ENCODE measurements around the gene TMEM106B. TPM values are rescaled to one million over a fixed set of nuclear protein-coding genes. Genes with fewer than 3 reads are reported as not detected.

TMEM106B gene
- total RNA-seq, 3 donors from 2014 or later (not counting 1 experiment from before 2014, with no cell fraction given), result 18.6 to 28.5 (median 20.4) TPM

GRCh38 chr7:12210179-12211053, 678 bp upstream of the TMEM106B start:
- peaks cover 7% of the 10 kb centered on the region for H3K4me1 ChIP-seq (ENCODE audit: control insufficient read depth, insufficient read depth, low read length)
- peaks cover 22 to 32% of the 10 kb centered on the region in 2 donors for H3K4me1 Mint-ChIP-seq
- H3K27me3 Mint-ChIP-seq (ENCODE audit: low read depth in 2 of 2), result peaks cover 15 to 37% of the 10 kb centered on the region in 2 donors
- no peaks in the 10 kb centered on the region for H3K36me3 ChIP-seq (ENCODE audit: control insufficient read depth, insufficient read depth, low read length)
- no peaks in the 10 kb centered on the region for H3K9me3 ChIP-seq (ENCODE audit: control insufficient read depth, insufficient read depth, low read length)
- peak overlapping the region; percentile 86 for H3K27ac ChIP-seq (ENCODE audit: low read length)
- H3K27ac Mint-ChIP-seq, result peak overlapping the region; percentile 97 to 98
- no peak for DNase-seq
- peak overlapping the region; percentile 62 for H3K4me3 ChIP-seq (ENCODE audit: low read length)
- 3% methylated on average over 26 of the region's 26 CpGs for WGBS (ENCODE audit: insufficient coverage)
- peak overlapping the region; percentile 98 for H3K4me3 Mint-ChIP-seq
- TF ChIP-seq CTCF (IDR thresholded peaks at IDR 0.05), result no peak
- no peaks in the 10 kb centered on the region for H3K9me3 Mint-ChIP-seq
- ATAC-seq, result peak; percentile 26 to 52 (median 38)
- peaks cover 6% of the 10 kb centered on the region for H3K27me3 ChIP-seq (ENCODE audit: control insufficient read depth, insufficient read depth, low read length)
- no peaks in the 10 kb centered on the region for H3K36me3 Mint-ChIP-seq
- intact Hi-C loops (cut with micrococcal nuclease), result loop anchor here (1.0 to 5.0 kb wide), 2 partner anchors 47 to 477 kb away; partner anchors contain the start of gene ARL4A

GRCh38 chr7:12211711-12212485, 804 bp downstream of the TMEM106B start:
- H3K27ac Mint-ChIP-seq, result peak overlapping the region; percentile 97 to 98
- peak overlapping the region; percentile 86 for H3K27ac ChIP-seq (ENCODE audit: low read length)
- peaks cover 7% of the 10 kb centered on the region for H3K4me1 ChIP-seq (ENCODE audit: control insufficient read depth, insufficient read depth, low read length)
- H3K36me3 ChIP-seq (ENCODE audit: control insufficient read depth, insufficient read depth, low read length), result peaks cover 13% of the 10 kb centered on the region
- no peak for ATAC-seq
- no peaks in the 10 kb centered on the region for H3K36me3 Mint-ChIP-seq
- DNase-seq, result peak in 1 of 2 donors; percentile 51
- H3K4me3 Mint-ChIP-seq, result peak overlapping the region; percentile 98
- H3K27me3 ChIP-seq (ENCODE audit: control insufficient read depth, insufficient read depth, low read length), result peaks cover 5% of the 10 kb centered on the region
- no peak for TF ChIP-seq CTCF (IDR thresholded peaks at IDR 0.05)
- peak overlapping the region; percentile 62 for H3K4me3 ChIP-seq (ENCODE audit: low read length)
- peaks cover 28 to 40% of the 10 kb centered on the region in 2 donors for H3K4me1 Mint-ChIP-seq
- no peaks in the 10 kb centered on the region for H3K9me3 Mint-ChIP-seq
- no peaks in the 10 kb centered on the region for H3K9me3 ChIP-seq (ENCODE audit: control insufficient read depth, insufficient read depth, low read length)
- peaks cover 12 to 27% of the 10 kb centered on the region in 2 donors for H3K27me3 Mint-ChIP-seq (ENCODE audit: low read depth in 2 of 2)
- WGBS (ENCODE audit: insufficient coverage), result 37% methylated on average over 9 of the region's 9 CpGs
- intact Hi-C loops (cut with micrococcal nuclease), result loop anchor here (1.0 to 5.0 kb wide), 2 partner anchors 45 to 475 kb away; partner anchors contain the start of gene ARL4A

- peaks cover 19 to 24% of the 10 kb centered on the region in 2 donors for H3K4me1 Mint-ChIP-seq
- TF ChIP-seq CTCF (IDR thresholded peaks at IDR 0.05), result no peak
- intact Hi-C loops (cut with micrococcal nuclease), result no loop called here
Measured at GRCh38 chr7:12217311-12217710, 6.2 kb downstream of the TMEM106B start.

More at GRCh38 chr7:12217311-12217710, 6.2 kb downstream of the TMEM106B start:
- Histone ChIP-seq H3K9me3 (ENCODE audit: control insufficient read depth, insufficient read depth, low read length) (no peaks in the 10 kb centered on the region), H3K27me3 (ENCODE audit: control insufficient read depth, insufficient read depth, low read length) (no peaks in the 10 kb centered on the region), H3K4me1 (ENCODE audit: control insufficient read depth, insufficient read depth, low read length) (peaks cover 3% of the 10 kb centered on the region), H3K27ac (ENCODE audit: low read length) (no peak overlapping the region), H3K36me3 (ENCODE audit: control insufficient read depth, insufficient read depth, low read length) (peaks cover 42% of the 10 kb centered on the region), H3K4me3 (ENCODE audit: low read length) (no peak overlapping the region)
- H3K27me3 Mint-ChIP-seq (ENCODE audit: low read depth in 2 of 2), result no peaks in the 10 kb centered on the region
- H3K27ac Mint-ChIP-seq, result no peak overlapping the region
- no peak for ATAC-seq
- no peaks in the 10 kb centered on the region for H3K9me3 Mint-ChIP-seq
- peaks cover 14% of the 10 kb centered on the region for H3K36me3 Mint-ChIP-seq
- DNase-seq, result no peak
- WGBS (ENCODE audit: insufficient coverage), result 100% methylated on average over 1 of the region's 1 CpG
- no peak overlapping the region for H3K4me3 Mint-ChIP-seq
